Kidney glomerular epithelial cell (primary cell): ENCODE data around the gene EPHB1.

Source experiments
- DNase-seq: peaks from one replicate; lab custom pipeline; 2025; lab: John Stamatoyannopoulos, UW

EPHB1 gene

DNA sequence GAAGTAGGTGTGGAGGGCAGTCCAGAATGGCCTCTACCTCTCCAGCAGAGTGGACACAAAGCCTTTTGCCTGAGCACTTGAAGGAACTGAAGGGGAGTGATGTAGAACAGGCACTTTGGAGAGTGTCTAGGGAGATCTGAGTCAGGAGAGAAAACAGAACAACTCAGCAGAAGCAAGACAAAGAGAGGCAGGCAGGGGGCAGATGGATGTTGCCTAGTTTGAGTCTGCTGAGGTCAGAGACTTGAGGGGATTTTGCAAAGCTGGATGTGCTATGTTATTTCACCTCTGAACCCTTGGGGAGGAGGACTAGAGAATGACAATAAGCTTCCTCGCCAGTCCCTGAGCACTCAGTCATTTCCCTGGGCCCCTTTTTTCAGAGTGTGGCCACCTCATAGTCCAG, 366.4 kb downstream of the EPHB1 start:
- no peak for DNase-seq

DNA sequence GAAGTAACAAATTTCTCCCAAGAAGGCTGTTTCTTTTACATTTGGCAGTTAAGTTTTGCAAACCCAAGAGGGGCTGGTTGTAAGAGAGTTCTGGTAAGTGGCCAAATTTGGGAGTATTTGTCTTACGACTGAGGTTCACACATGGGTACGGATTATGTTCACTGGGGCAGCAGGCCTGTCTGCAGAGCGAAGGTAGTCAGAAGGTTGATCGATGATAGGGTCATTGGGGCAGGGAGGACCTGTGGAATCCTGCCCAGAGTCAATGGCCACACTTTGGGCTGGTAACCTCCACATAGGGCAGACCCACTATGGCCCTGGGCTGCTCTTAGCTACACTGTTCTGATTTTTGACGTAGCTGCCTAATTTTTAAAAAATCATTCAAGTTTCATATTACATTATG, 368.6 kb downstream of the EPHB1 start:
- DNase-seq = no peak

DNA sequence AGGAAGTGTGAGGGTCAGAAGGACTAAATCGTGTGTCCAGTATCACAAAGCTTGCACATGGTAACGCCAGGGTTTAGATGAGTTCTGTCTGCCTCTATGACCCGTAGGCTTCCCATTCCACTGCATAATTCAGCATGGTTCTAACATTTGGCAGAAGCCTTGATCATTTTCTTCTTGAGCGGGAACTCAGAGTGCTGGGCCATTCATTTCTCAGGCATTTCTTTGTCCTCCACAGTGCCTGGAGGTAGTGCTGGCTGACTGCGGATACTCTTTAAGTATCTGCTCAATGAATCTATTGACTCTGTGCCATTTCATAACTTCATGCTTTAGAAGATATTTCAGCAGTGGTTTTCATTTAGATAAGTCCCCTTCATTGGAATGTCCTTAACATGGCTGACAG, 370.2 kb downstream of the EPHB1 start:
- DNase-seq = no peak

DNA sequence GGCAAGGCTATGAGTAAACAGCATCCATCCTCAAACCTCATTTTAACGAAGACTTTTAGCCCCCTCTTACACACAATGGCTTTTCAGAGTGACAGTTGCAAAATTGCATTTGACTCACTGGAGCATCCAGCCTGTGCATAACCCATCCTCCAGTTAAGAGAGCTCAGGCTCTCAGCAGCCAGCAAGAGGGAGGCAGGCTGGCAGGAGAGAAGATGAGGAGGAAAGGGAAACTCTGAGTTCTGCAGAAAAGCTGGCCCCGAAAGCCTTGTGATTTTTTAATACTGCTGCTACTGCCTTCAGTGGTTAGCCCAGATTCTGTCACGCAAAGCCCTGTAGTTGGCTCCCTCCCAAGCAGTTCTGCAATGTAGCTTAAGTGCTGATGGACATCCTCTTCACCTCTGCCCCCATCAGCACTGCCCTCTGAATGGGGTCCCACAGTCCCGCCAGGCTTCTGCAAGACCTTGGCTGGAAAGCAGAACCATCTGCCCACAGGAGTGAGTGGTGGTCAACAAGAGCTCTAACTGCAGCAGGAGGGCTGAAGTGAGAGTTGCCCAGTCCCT, 371.3 kb downstream of the EPHB1 start:
- no peak for DNase-seq

DNA sequence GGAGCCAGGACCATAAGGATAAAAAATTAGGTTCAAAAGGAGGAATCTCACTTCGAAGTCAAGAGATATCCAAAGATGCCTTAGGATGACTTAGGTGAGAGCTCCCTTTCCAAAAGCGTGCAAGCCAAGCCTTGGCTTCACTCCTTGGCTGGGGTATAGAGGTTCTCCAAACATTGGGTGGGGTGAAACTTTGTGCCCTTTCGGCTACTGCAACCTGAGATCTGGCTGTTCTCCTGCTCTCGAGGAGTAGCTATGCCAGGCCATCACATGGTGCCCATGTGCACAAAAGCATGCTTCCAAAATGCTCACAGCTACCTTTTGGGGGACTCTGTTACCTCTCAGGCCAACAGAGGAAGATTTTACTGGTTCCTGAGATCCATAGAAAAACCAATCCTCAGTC, 373.8 kb downstream of the EPHB1 start:
- DNase-seq = no peak

DNA sequence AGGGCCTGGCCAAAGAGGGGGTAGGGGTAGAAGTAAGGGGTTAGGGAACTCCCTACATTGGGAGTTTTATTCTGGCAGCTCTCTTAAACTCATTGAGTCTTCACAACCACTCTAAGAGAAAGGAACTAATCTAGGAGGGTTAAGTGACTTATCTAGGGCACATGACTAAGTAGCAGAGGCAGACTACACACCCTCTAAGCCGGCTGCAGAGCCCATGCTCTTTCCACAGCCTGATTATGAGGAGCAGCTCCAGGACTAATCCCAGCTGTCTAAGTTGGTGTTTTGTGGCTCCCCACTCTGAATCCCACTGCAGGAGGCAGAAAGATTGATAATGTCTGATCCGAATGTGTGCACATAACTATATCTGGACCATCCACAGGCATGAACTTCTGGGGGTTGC, 374.6 kb downstream of the EPHB1 start:
- DNase-seq = no peak

DNA sequence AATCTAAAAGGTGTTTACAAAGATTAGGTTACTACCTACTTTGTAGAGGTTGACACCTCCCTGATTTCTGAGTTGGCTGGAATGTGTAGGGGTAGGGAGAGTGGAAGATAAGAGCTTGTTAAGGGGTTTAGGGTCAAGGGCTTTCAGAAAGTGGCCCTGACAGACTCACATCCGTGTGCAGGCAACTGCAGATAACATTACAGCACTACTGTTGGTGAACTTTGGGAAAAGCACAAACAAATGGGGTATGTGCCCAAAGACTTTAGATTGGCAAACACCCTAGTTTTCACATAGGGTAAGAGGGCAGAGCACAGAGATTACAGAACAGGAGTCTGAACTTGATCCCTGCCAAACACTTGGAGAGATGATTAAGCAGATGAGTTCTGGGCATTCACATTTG, 375.7 kb downstream of the EPHB1 start:
- no peak for DNase-seq

DNA sequence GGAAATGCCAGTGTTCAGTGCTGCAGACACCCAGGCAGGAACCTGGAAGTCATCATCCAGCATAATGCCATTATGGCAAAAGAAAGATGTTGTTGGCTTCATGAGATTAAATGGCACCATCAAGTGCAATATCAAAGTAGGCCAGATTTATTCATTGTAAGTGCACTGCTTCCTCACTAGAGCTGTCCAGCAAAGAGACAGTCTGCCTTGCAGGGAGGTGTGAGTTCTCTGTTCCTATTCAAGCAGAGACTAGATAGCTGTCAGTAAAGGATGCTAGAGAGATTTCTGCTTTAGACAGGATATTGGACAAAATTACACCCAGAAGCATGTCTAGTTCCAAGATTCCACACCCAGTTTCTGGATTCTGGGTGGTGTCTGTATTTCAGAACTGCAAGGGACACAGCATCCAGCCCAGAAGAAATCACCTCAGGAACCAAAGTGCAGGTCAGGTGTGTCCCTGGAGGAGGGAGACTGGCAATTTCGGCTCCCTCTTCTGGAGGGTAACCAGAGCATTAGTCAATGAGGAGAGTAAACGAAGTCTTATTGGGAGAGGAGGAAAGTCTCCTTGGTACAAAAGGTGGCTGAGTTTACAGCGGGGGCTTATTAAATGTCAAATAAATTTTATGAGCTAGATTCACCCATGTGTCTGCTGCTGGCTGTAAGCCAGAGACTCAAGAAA, 377.3 kb downstream of the EPHB1 start:
- no peak for DNase-seq

DNA sequence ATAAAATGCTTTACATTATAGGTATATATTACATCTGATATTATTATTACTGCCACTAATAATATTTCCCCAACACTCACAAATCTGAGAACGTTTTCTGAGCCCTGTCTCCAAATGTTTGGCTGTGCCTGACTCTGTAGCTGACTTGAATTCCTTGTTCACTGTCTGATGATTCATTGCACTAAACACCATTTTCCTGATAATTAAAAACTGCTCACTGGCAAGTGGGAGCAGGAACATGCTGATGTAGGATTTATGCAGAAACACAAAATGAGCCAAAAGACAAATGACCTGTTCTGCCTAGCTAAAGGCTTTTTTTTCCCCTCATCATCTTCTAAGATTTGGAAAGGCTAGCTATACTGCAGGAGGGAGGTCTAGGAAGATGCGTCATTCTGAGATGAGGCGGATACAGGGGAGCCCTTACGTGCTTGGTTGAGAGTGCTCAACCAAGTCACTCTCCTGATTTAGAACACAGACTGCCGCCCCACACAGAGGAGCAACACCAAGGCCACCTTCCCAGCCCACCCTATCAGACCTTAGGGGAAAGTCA, 380.7 kb downstream of the EPHB1 start:
- DNase-seq = no peak

DNA sequence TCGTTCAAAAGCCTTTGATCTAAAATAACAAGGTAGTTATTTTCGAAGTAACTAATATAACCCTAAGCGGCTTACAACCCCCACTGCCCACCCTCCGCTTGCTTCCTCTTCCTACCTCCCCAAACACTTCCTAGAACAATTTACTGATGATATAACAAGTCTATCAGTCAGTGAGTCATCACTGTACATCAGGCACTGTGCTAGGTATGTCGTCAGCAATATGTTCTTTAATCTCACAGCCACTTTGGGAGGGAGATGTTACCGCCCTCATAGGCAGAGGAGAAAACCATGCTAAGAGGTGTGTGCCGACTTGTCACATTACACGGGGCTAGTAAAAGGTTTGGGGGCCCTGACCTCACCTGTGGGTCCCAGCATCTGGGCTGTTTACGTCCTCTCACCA, 381.8 kb downstream of the EPHB1 start:
- no peak for DNase-seq

DNA sequence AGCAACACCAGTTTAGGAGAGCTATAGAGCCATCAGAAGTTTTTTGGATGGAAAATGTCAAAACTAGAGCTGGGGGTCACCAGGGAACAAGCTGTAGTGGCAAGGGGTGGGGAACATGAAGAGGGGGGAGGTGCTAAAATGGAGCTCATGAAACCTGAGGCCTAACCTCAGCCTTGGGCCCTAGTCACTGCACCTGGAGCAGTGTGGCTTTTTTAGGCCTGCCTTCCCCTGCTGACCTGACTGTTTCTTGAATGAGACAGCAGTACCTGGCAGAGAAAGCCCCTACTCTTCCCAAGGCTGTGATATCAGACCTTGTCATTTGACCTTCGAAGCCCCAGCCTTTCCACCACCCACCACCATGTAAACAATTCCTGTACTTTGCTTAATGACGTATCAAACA, 383.5 kb downstream of the EPHB1 start:
- no peak for DNase-seq

DNA sequence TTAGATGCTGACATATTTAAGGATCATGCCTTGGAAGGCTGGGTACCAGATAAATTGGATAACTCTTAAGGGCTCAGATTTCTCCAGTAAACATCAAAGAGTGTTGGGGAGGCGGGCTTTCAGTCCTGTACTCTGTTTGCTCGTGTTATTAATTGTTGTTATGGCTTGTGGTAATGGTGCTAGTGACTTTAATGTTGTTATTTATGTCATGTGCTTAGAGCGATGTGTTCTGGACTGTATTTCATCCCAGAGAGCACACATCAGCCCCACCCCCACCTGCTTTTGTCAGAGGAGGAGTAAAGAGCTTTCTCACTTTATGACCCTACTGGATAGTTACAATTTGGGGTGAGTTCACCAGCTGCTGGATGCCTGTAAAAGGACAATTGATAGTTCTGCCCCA, 386.3 kb downstream of the EPHB1 start:
- no peak for DNase-seq

DNA sequence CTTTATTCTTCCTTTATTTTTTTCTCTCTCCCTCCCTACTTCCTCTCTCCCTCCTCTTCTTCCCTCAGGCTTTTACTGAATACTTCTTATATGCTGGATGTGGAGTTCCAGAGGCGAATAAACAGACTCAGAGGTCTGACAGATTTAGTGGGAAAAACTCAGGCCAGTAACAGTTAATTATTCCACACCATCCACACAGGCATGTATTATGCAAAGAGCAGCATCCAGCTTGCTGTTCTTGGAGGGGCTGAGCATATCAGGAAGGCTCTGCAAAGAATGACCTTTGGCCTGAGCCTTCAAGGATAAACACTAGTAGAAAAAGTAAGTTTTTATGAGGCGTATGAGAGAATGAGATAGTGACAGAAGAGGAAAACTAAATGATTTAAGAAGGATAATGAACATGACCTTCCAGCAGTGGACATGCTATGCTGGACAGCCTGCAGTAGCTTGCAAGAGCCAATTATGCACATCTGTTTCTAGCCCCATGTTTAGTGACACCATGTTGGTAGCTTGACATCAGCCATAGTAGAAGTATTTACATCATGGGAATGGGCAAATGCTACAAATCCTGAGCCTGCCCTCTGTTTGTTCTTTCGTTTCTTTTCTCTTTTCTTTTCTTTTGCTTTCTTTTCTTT, 387.4 kb downstream of the EPHB1 start:
- DNase-seq = no peak

DNA sequence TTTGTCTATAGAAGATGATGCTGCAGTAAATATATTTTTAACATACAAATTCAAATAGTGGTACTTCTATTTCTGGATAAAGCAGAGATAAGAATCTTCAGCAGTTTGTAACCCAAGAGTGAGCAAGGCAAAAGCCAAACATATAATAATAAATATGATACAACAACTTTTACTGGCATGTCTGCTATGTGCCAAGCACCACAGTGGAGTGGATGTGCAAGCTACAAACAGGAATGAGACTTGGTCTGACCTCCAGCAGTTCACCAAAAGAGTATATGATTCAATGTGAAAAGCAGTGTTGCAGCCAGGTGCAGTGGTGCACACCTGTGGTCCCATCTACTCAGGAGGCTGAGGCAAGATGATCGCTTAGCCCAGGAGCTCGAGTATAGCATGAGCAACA, 395.6 kb downstream of the EPHB1 start:
- no peak for DNase-seq

DNA sequence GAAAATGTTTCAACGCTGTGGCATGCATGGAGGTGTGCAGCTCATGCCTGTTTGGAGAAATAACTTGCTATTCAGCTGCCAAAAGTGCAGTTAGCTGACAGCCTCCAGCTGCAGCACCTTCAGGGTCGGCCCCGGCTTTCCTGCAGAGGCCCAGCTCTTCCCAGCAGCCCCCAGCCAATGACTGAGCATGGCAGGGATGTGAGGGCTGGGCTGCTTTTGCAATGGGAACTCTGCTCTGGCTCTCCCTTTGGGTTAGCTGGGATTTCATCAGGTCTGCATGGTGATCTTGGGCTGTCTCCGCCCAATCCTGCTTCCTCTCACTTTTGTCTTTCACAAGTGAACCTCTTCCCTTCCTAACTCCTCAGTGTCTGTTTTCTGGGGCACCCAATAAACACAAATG, 396.6 kb downstream of the EPHB1 start:
- DNase-seq = no peak

DNA sequence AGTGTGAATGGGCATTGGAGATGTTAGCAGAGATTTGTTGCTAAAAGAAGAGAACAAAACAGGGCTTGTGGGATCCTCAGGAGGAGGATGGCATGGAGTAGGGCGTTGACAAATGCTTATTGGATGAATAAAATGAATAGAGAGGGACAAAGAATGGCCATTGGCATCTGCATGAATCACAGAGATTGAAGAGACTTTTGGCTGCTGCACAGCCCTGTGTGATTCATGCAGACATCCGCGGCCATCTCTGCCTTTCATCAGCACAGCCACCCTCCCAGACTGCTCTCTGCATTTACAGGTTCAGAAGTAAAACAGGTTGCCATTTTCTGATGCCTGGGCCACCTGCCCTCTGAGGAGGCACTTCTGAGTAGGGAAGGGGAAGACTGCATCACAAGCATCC, 397.9 kb downstream of the EPHB1 start:
- DNase-seq = no peak

DNA sequence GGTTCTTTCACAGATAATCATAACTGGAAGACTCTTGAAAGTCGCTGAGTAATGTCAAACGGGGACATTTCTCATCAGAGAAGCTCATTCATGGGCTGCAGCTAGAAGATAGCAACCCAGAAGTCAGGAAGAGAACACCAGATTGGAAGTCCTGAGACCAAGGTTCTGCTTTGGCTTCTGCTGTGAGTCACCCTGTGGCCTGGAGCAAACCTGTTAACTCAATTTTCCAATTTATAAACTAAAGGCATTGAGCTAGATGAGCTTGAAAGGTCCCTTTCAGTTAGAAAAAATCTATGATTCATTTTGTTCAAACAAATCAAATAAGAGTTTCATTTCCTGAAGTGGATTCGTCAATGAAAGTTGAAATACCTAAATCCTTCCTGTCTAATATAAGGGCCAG, 402.2 kb downstream of the EPHB1 start:
- DNase-seq = no peak

DNA sequence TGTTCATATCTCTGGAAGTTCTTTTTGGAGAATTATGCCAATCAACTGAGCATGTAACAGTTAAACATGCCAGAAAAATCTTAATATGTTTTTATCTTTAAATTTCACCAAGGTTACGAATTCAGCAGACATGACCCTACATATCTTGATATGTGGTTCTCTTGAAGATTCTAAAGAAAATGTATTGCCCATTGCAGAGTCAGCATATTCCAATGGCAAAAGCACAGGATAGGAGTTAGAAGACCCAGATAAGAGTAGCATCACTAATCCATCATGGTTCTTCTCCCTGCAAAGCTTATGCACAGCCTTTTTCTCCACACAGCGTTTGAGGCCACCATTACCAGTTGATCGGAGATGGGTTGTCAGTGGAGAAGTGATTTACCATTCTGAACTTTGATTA, 402.8 kb downstream of the EPHB1 start:
- DNase-seq = no peak

DNA sequence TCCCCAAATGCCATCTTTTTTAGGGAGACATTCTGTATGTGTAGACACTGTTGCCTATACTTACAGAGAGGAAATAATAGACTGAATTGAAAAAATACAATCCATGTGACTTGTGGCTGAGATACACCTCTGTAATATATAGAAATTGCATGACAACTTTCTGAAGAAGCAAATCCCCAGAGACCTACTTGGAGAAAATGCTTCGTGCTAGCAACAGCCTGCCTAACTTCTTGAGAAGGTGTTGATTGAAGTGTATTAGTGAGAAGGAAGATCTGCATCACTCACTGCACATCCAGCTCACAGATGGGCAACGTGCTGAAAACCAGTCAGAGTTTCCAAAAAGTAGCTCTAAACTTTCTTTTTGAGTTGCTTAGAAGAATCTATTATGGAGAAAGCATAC, 404.1 kb downstream of the EPHB1 start:
- DNase-seq = no peak

DNA sequence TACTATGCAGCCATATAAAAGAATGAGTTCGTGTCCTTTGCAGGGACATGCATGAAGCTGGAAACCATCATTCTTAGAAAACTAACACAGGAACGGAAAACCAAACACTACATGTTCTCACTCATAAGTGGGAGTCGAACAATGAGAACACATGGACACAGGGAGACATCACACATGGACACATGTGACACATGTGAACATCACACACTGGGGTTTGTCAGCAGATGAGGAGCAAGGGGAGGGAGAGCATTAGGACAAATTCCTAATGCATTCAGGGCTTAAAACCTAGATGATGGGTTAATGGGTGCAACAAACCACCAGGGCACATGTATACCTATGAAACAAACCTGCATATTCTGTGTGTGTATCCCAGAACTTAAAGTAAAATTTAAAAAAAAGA, 408.0 kb downstream of the EPHB1 start:
- no peak for DNase-seq

DNA sequence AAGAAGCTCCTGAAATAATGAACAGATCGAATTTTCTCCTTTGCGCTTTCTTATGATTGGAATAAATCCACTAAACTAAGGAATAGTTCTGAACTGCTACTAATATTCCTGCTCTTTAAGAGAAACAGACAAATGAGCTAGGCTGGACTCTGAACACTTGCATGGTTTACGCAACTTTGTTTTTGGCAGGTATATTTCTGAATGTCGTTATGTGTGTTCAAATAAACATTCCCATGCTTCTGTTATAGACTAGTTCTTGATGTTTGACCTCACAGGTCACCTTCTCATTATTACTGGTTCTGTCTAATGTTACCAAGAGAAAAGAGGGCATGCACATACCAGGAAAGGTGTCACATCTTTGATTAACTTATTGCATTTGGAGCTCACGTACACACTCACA, 418.2 kb downstream of the EPHB1 start:
- no peak for DNase-seq

DNA sequence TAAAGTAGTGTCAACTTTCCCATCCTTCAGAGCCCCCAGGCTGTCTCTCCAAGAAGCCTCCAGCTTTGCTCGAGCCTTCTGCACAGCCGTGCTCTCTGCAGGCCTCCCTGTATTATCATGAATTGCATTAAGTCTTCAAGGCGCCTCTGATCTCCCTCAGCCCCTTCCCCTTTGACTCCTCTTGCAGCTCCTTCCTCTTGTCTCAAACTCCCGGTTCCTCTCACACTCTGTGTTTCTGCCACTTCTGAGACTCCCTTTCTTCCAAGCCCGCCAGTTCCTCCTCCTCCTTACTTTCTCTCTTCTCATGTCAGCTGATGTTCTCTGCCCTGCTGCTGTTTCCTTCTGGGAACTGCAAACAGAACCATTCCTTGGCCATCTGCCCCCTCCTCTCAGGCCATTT, 418.8 kb downstream of the EPHB1 start:
- DNase-seq = no peak

DNA sequence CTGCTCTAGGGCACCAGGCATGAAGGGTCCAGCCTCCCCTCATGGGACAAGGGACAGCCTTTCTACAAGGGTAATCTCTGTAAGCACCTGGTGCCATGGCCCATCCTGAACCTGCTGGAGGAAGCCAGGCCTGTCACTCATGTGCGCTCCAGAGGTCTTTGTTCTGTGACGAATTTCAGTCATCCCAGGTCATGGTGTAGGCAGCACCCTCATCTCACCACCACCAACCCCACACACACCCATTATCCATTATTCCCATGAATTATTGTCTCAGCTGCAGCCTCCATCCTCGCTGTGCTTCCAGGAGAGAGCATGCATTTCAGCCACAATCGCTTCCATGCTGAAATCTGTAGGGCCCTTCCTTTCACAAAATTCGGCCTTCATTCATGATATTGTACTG, 419.3 kb downstream of the EPHB1 start:
- no peak for DNase-seq

DNA sequence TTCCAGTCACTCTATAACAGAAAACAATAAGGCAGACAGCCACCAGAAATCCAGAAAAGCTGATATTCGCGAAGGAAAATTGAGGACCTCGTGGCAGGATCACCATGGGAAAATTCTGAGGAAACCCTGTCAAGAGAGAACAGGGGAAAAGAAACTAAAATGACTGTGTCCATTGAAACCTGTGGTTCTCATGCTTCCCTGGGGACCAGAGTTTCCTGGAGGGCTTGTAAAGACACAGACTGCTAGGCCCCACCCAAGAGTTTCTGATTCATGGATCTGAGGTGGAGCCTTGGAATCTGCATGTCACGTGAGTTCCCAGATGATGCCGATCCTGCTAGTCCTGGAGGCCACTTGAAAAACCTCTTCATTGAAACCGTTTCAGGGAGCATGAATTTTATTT, 420.5 kb downstream of the EPHB1 start:
- DNase-seq = no peak
